ENCODE results near the gene NADK. TPM values are rescaled to one million over a fixed set of nuclear protein-coding genes. Genes with fewer than 3 reads are reported as not detected.

Gene NADK
- total RNA-seq, 1 donor from 2014 or later = 84.3 TPM

DNA sequence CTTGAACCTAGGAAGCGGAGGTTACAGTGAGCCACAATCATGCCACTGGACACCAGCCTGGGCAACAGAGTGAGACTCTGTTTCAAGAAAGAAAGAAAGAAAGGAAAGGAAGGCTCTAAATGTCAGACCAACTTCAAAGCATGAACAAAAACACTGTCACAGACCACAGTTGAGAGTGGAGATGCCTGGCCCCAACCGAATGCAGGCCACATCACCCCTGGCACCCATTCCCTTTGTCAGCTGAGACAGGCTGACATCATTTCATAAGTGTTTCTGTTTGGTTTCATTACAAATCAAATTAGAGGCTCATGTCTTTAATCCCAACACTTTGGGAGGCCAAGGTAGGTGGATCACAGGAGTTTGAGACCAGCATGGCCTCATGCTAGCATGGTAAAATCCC, 28.6 kb upstream of the NADK start:
- no peak overlapping the region for H3K27ac Mint-ChIP-seq (ENCODE audit: unreplicated experiment)
- no peak overlapping the region for H3K4me3 Mint-ChIP-seq (ENCODE audit: unreplicated experiment)
- TF ChIP-seq, protein P1, sequence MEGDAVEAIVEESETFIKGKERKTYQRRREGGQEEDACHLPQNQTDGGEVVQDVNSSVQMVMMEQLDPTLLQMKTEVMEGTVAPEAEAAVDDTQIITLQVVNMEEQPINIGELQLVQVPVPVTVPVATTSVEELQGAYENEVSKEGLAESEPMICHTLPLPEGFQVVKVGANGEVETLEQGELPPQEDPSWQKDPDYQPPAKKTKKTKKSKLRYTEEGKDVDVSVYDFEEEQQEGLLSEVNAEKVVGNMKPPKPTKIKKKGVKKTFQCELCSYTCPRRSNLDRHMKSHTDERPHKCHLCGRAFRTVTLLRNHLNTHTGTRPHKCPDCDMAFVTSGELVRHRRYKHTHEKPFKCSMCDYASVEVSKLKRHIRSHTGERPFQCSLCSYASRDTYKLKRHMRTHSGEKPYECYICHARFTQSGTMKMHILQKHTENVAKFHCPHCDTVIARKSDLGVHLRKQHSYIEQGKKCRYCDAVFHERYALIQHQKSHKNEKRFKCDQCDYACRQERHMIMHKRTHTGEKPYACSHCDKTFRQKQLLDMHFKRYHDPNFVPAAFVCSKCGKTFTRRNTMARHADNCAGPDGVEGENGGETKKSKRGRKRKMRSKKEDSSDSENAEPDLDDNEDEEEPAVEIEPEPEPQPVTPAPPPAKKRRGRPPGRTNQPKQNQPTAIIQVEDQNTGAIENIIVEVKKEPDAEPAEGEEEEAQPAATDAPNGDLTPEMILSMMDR (IDR thresholded peaks at IDR 0.05) = no peak
- H3K4me1 Mint-ChIP-seq (ENCODE audit: unreplicated experiment) = peaks cover 2% of the 10 kb centered on the region
- no peak for DNase-seq (ENCODE audit: extremely low spot score, unreplicated experiment)
- peaks cover 23% of the 10 kb centered on the region for H3K36me3 Mint-ChIP-seq (ENCODE audit: unreplicated experiment)
- H3K27me3 Mint-ChIP-seq (ENCODE audit: unreplicated experiment) = no peaks in the 10 kb centered on the region
- H3K9me3 Mint-ChIP-seq (ENCODE audit: unreplicated experiment) = no peaks in the 10 kb centered on the region

DNA sequence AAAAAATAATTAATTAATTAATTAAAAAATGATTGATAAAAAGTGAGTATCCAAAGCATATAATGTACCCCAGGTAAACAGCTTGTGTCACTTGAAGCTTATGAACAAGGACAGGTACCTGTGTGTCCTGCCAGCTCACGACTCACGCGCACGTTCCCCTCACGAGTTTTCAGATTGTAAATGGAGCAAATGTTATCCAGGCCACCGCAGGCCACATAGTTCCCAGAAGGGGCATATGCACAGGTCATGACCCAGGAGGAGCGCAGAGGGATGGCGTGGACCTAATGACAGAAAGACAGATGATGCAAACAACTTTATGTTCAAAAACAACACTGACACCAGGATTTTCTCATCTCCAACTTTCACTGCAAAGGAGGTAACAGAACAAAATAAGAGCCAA, 26.0 kb upstream of the NADK start:
- no peaks in the 10 kb centered on the region for H3K9me3 Mint-ChIP-seq (ENCODE audit: unreplicated experiment)
- no peak for DNase-seq (ENCODE audit: extremely low spot score, unreplicated experiment)
- no peaks in the 10 kb centered on the region for H3K27me3 Mint-ChIP-seq (ENCODE audit: unreplicated experiment)
- TF ChIP-seq, protein P1 (IDR thresholded peaks at IDR 0.05) = no peak
- no peak overlapping the region for H3K27ac Mint-ChIP-seq (ENCODE audit: unreplicated experiment)
- no peak overlapping the region for H3K4me3 Mint-ChIP-seq (ENCODE audit: unreplicated experiment)
- peaks cover 2% of the 10 kb centered on the region for H3K4me1 Mint-ChIP-seq (ENCODE audit: unreplicated experiment)
- H3K36me3 Mint-ChIP-seq (ENCODE audit: unreplicated experiment) = peaks cover 38% of the 10 kb centered on the region

DNA sequence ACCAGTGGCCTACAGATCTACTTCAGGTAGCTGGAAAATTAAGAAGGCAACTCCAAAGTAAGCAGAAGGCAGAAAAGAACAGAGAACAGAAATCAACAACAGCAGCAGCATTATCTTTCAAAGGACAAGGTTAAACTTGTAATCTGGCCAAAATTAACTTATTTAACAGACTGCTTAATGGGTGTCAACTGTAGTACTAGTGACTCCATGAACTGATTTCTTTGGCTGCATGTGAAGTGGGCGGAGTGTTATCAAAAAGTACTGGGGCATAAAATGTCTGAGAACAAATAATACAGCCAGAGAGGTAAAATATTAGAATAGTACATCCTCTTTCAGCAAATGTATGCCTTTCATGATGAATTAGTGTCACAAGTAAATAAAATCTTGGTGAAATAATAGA, 24.6 kb upstream of the NADK start:
- H3K4me1 Mint-ChIP-seq (ENCODE audit: unreplicated experiment) = peaks cover 2% of the 10 kb centered on the region
- no peaks in the 10 kb centered on the region for H3K27me3 Mint-ChIP-seq (ENCODE audit: unreplicated experiment)
- H3K4me3 Mint-ChIP-seq (ENCODE audit: unreplicated experiment) = no peak overlapping the region
- no peaks in the 10 kb centered on the region for H3K9me3 Mint-ChIP-seq (ENCODE audit: unreplicated experiment)
- TF ChIP-seq, protein P1 (IDR thresholded peaks at IDR 0.05) = no peak
- no peak for DNase-seq (ENCODE audit: extremely low spot score, unreplicated experiment)
- H3K36me3 Mint-ChIP-seq (ENCODE audit: unreplicated experiment) = peaks cover 38% of the 10 kb centered on the region
- H3K27ac Mint-ChIP-seq (ENCODE audit: unreplicated experiment) = no peak overlapping the region

DNA sequence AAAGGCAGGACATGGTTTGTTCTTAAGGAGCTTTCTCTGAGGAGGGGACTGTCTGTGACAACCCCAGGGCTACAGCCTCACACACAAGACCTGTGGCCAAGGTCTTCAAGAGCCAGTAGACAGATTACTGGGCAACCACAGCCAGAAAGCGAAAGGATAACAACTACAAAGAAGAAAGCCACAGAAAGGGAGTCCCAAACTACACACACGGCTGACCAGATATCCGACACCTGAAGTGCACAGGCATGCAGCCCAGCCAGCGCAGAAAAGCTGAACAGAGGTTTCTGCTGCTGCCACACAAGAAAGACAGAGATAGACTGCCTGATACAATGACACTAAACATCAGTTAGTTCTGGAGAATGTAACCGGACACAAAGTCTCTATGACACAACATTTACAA, 21.4 kb upstream of the NADK start:
- TF ChIP-seq, protein P1 (IDR thresholded peaks at IDR 0.05) = no peak
- Mint-ChIP-seq H3K27me3 (ENCODE audit: unreplicated experiment) (no peaks in the 10 kb centered on the region), H3K36me3 (ENCODE audit: unreplicated experiment) (peaks cover 51% of the 10 kb centered on the region), H3K27ac (ENCODE audit: unreplicated experiment) (no peak overlapping the region), H3K9me3 (ENCODE audit: unreplicated experiment) (no peaks in the 10 kb centered on the region), H3K4me1 (ENCODE audit: unreplicated experiment) (no peaks in the 10 kb centered on the region), H3K4me3 (ENCODE audit: unreplicated experiment) (no peak overlapping the region)
- no peak for DNase-seq (ENCODE audit: extremely low spot score, unreplicated experiment)

DNA sequence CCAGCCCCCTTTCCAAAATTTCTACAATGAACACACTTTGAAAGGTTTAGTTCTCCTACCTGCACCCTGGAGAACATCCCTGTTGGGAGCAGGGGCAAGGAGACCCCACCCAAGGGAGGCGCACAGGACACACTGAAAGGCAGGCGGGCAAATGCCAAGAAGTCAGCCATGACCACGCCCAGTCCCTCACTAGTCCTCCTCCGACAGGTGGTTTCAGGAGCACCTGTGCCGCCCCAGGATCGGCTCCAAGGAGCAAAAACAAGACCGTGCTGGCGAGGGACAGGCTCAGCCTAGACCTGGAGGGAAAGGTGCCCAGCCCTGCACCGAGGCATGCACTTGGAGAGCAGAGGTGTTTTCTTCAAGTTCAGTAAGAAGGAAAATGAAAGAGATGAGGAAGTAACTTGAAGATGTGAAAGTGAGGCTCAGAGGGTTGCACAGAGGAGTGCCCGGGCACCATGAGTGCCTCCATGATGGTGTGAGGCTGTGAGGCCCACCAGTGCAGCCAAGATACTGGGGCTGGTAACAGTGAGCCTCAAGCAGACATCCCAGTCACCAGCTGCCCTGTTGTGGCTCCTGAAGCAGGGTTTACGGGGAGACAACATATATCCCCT, 19.6 kb upstream of the NADK start:
- Mint-ChIP-seq H3K4me3 (ENCODE audit: unreplicated experiment) (no peak overlapping the region), H3K27me3 (ENCODE audit: unreplicated experiment) (no peaks in the 10 kb centered on the region), H3K9me3 (ENCODE audit: unreplicated experiment) (no peaks in the 10 kb centered on the region), H3K36me3 (ENCODE audit: unreplicated experiment) (peaks cover 53% of the 10 kb centered on the region), H3K4me1 (ENCODE audit: unreplicated experiment) (no peaks in the 10 kb centered on the region), H3K27ac (ENCODE audit: unreplicated experiment) (no peak overlapping the region)
- TF ChIP-seq, protein P1 (IDR thresholded peaks at IDR 0.05) = no peak
- DNase-seq (ENCODE audit: extremely low spot score, unreplicated experiment) = no peak
